ENCODE results near the gene FAM78B. TPM values are rescaled to one million over a fixed set of nuclear protein-coding genes. Genes with fewer than 3 reads are reported as not detected.

Gene FAM78B
- total RNA-seq, 4 donors from 2014 or later = 0.35 to 5.4 (median 2.8) TPM

- no peak for TF ChIP-seq POLR2A (IDR thresholded peaks at IDR 0.05)
- TF ChIP-seq, protein P1, sequence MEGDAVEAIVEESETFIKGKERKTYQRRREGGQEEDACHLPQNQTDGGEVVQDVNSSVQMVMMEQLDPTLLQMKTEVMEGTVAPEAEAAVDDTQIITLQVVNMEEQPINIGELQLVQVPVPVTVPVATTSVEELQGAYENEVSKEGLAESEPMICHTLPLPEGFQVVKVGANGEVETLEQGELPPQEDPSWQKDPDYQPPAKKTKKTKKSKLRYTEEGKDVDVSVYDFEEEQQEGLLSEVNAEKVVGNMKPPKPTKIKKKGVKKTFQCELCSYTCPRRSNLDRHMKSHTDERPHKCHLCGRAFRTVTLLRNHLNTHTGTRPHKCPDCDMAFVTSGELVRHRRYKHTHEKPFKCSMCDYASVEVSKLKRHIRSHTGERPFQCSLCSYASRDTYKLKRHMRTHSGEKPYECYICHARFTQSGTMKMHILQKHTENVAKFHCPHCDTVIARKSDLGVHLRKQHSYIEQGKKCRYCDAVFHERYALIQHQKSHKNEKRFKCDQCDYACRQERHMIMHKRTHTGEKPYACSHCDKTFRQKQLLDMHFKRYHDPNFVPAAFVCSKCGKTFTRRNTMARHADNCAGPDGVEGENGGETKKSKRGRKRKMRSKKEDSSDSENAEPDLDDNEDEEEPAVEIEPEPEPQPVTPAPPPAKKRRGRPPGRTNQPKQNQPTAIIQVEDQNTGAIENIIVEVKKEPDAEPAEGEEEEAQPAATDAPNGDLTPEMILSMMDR (IDR thresholded peaks at IDR 0.05) = peak in 4 of 6 experiments; percentile 17 to 31 (median 24)
- Histone ChIP-seq H3K27ac (no peak overlapping the region), H3K36me3 (no peaks in the 10 kb centered on the region), H3K4me3 (peak overlapping the region; percentile 60 to 86 (median 68)), H3K27me3 (no peaks in the 10 kb centered on the region), H3K9me3 (no peaks in the 10 kb centered on the region), H3K4me1 (peaks cover 0 to 14% (median 10%) of the 10 kb centered on the region in 4 donors)
- DNase-seq = peak; percentile 18 to 64 (median 52)
Observed at GRCh38 chr1:166164995-166165660, 1.7 kb downstream of the FAM78B start.

DNA sequence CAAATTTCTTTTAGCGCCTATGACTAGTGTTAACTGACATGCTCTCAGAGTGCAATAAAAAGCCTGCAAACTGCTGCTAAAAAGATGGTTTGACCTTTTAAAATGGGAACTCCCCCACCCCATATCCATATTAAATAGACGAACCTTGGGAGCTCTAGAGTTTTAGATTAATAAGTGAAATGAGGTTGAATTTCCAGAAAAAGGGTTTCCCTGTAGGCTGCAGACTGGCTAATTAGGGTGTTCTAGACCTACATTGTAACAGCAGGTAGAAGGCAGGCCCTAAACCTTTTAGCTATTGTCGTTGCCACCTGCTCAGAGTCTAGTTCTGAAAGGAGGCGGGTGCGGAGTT is 2.2 kb downstream of the FAM78B start:
- no peak for TF ChIP-seq POLR2A (IDR thresholded peaks at IDR 0.05)
- TF ChIP-seq, protein P1 (IDR thresholded peaks at IDR 0.05) = no peak
- no peaks in the 10 kb centered on the region for H3K36me3 ChIP-seq
- H3K27me3 ChIP-seq = no peaks in the 10 kb centered on the region
- H3K27ac ChIP-seq = no peak overlapping the region
- no peak for DNase-seq
- H3K4me3 ChIP-seq = peak overlapping the region in 2 of 4 donors; percentile 60 to 65
- peaks cover 0 to 14% (median 10%) of the 10 kb centered on the region in 4 donors for H3K4me1 ChIP-seq
- no peaks in the 10 kb centered on the region for H3K9me3 ChIP-seq

DNA sequence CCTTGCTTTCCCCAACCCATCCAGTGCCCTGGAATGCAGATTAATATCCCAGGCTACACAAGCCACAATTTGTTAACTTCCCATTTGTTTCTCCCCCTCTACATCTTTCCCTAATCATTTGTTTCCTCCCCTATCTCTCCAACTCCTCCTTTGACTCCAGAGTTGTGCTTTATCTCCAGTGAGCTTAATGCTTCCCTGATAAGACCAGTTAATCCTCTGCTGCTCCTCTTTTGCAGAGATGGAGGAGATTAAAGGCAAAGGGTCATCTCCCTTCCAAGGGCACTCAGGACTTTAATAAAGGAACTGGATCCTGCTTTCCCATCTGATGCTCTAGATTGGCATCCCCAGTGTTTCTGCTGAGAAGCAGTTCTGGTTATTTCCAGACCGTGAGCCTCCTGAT is 7.1 kb downstream of the FAM78B start:
- TF ChIP-seq, protein P1 (IDR thresholded peaks at IDR 0.05) = no peak
- TF ChIP-seq POLR2A (IDR thresholded peaks at IDR 0.05) = no peak
- Histone ChIP-seq H3K4me1 (no peaks in the 10 kb centered on the region), H3K27ac (no peak overlapping the region), H3K4me3 (no peak overlapping the region), H3K9me3 (no peaks in the 10 kb centered on the region), H3K36me3 (no peaks in the 10 kb centered on the region), H3K27me3 (no peaks in the 10 kb centered on the region)
- no peak for DNase-seq

DNA sequence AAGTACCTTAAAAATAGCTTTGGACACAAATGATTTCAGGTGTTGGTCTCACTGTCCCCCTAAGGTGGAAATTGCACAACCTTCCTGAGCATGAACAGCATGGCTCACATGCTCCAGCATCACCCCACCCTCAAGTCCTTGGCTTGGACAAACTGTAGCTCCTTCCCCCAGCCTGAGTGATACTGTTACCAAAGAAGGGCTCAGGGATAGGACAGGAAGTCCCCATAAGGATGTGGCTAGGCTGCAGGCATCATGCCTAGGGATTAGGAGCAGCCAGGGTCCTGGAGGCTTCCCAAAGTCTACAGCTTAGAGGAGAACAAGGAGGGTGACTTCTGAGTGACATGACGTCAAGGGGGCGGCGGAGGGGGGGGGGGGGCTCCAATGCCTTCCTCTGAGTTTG is 10.1 kb downstream of the FAM78B start:
- H3K9me3 ChIP-seq = no peaks in the 10 kb centered on the region
- TF ChIP-seq, protein P1 (IDR thresholded peaks at IDR 0.05) = no peak
- H3K27me3 ChIP-seq = no peaks in the 10 kb centered on the region
- H3K27ac ChIP-seq = no peak overlapping the region
- no peak for DNase-seq
- no peaks in the 10 kb centered on the region for H3K4me1 ChIP-seq
- H3K4me3 ChIP-seq = no peak overlapping the region
- H3K36me3 ChIP-seq = no peaks in the 10 kb centered on the region

DNA sequence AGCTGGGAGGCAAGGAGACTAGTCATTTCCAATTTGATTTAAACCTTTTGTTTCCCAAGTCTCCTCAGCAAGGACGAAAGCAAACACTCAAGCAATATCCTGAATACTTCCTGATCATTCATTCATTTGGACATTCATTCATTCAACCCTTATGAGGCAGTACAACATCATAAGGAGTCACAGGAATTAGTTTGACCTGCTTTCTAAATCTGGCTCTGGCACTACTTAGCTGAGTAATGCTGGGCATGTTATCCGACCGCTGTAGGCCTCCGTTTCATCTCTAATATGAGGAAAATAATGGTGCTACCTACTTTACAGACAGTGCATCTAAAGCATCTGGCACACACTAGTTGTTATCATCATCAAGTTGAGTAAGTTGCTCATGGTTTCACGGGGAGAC is 11.7 kb downstream of the FAM78B start:
- Histone ChIP-seq H3K36me3 (no peaks in the 10 kb centered on the region), H3K27me3 (no peaks in the 10 kb centered on the region), H3K4me1 (no peaks in the 10 kb centered on the region), H3K27ac (no peak overlapping the region), H3K4me3 (no peak overlapping the region), H3K9me3 (no peaks in the 10 kb centered on the region)
- TF ChIP-seq, protein P1 (IDR thresholded peaks at IDR 0.05) = no peak
- no peak for DNase-seq

All from Peyer's patch (tissue), 4 donors.